GM19043 (cell line): ENCODE measurements around the gene TLR5.

Source experiments
- ATAC-seq: cut with Tn5 transposase; IDR thresholded peaks from one replicate; pipeline ENCODE4 v1.9.1; 2021; ENCODE audit warnings: low read depth; ENCODE audit not compliant: unreplicated experiment

The TLR5 gene

DNA sequence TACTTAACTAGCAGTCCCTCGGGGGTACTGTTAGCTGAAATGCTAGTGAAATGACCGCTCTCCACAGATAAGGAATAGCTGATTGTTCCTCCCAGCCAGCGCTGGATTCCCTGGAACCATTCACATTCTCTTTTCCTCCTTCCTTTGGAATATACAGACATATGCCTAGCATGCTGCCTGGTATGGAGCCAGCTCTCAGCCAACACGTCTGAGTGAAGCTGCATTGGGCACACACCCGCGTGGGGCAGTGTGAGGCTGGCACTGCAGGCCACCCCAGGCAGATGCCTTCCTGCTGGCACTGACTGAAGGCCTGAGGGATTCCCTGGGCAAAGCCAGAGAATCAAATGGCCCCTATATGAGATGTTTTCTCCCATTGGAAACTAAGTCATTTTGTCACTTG lies 66.7 kb downstream of the TLR5 start:
- ATAC-seq, result no peak

DNA sequence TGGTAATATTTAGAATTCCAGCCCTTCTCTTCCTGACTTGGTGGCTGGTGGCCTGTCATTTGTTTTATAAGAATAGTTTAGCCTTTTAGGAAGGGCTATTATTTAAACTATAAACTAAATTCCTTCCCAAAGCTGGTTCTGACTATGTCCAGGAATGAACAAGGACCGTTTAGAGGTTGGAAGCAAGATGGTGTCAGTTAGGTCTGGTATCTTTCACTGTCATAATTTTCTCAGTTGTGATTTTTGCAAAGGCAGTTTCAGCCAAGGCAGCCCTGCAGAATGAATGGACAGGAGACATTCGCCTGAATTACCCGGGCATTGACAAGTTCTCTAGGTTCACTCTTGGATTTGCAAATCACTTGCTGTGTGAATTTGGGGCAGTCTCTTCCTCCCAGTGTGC lies 67.2 kb downstream of the TLR5 start:
- ATAC-seq, result no peak

GRCh38 chr1:223074445-223075300 lies 68.4 kb downstream of the TLR5 start:
- no peak for ATAC-seq

GRCh38 chr1:223068900-223069665 lies 74.0 kb downstream of the TLR5 start:
- ATAC-seq, result no peak

- ATAC-seq, result no peak
Measured at GRCh38 chr1:223067914-223068313, 75.1 kb downstream of the TLR5 start.

GRCh38 chr1:223066415-223066814 lies 76.6 kb downstream of the TLR5 start:
- no peak for ATAC-seq

GRCh38 chr1:223062177-223062576 lies 80.9 kb downstream of the TLR5 start:
- ATAC-seq, result no peak

GRCh38 chr1:223059526-223059925 lies 83.5 kb downstream of the TLR5 start:
- ATAC-seq, result no peak
